Liver (tissue), 9 donors: ENCODE data around the gene PUSL1. TPM values are rescaled to one million over a fixed set of nuclear protein-coding genes. Genes with fewer than 3 reads are reported as not detected.
A peak's percentile ranks its signal among the peaks of the same experiment; 100 is the strongest.

ENCODE experiments used
- DNase-seq: peaks from one replicate; pipeline ENCODE4 v3.0.0-alpha.2; 2017; ENCODE audit warnings: low spot score
- H3K27ac ChIP-seq, 2 donors: one replicate each; pipeline ENCODE4 v1.7.0; 2013; ENCODE audit warnings: inconsistent platforms in 2 of 2, low read length in 2 of 2, control low read depth in 1 of 2, low read depth in 1 of 2, mild to moderate bottlenecking in 1 of 2
- H3K27me3 ChIP-seq, 4 donors: one replicate each; pipeline versions ENCODE4 v1.6.1 to v1.7.0; 2013; ENCODE audit warnings: low read length in 3 of 4, inconsistent platforms in 1 of 4, mild to moderate bottlenecking in 1 of 4, moderate library complexity in 1 of 4; ENCODE audit not compliant: control insufficient read depth in 4 of 4, insufficient read depth in 4 of 4
- H3K36me3 ChIP-seq, 4 donors: one replicate each; pipeline versions ENCODE4 v1.6.1 to v1.7.0; 2013; ENCODE audit warnings: low read length in 3 of 4, mild to moderate bottlenecking in 3 of 4, low read depth in 1 of 4, moderate library complexity in 1 of 4; ENCODE audit not compliant: control insufficient read depth in 4 of 4, insufficient read depth in 3 of 4
- H3K4me1 ChIP-seq, 4 donors: one replicate each; pipeline versions ENCODE4 v1.6.1 to v1.7.0; 2013; ENCODE audit warnings: low read length in 3 of 4, mild to moderate bottlenecking in 3 of 4, moderate library complexity in 1 of 4; ENCODE audit not compliant: control insufficient read depth in 4 of 4, insufficient read depth in 4 of 4
- H3K4me3 ChIP-seq, 3 donors: one replicate each; pipeline versions ENCODE4 v1.6.1 to v1.7.0; 2013; ENCODE audit warnings: low read length in 3 of 3, control low read depth in 1 of 3, low read depth in 1 of 3, mild to moderate bottlenecking in 1 of 3
- H3K9ac ChIP-seq, 2 donors: one replicate each; pipeline ENCODE4 v1.7.0; 2013; ENCODE audit warnings: low read length in 2 of 2, mild to moderate bottlenecking in 2 of 2, moderate library complexity in 2 of 2, control low read depth in 1 of 2, low read depth in 1 of 2
- H3K9me3 ChIP-seq, 4 donors: one replicate each; pipeline versions ENCODE4 v1.6.1 to v1.7.0; 2013; ENCODE audit warnings: low read length in 3 of 4; ENCODE audit not compliant: control insufficient read depth in 4 of 4
- EGR1 ChIP-seq, 2 donors: IDR thresholded peaks; 2 replicates each; pipeline ENCODE4 v1.6.1; 2016 to 2018; ENCODE audit warnings: antibody characterized with exemption in 2 of 2, low read depth in 2 of 2
- FOXA2 ChIP-seq: IDR thresholded peaks from 2 replicates; pipeline ENCODE4 v1.6.1; 2016; ENCODE audit warnings: antibody characterized with exemption
- GABPA ChIP-seq, 2 donors: IDR thresholded peaks in 1 of 2; conservative IDR thresholded peaks in 1 of 2; 2 replicates each; pipeline ENCODE4 v1.6.1; 2016; ENCODE audit warnings: antibody characterized with exemption in 2 of 2, mild to moderate bottlenecking in 1 of 2, moderate library complexity in 1 of 2
- HNF4A ChIP-seq, 2 donors: conservative IDR thresholded peaks; 2 replicates each; pipeline ENCODE4 v1.6.1; 2016; ENCODE audit warnings: antibody characterized with exemption in 2 of 2, mild to moderate bottlenecking in 2 of 2
- HNF4G ChIP-seq: IDR thresholded peaks from 2 replicates; pipeline ENCODE4 v1.6.1; 2016; ENCODE audit warnings: antibody characterized with exemption
- JUND ChIP-seq, 2 donors: IDR thresholded peaks; 2 replicates each; pipeline ENCODE4 v1.6.1; 2016; ENCODE audit warnings: antibody characterized with exemption in 2 of 2
- MAX ChIP-seq: IDR thresholded peaks from 2 replicates; pipeline ENCODE4 v1.6.1; 2016; ENCODE audit warnings: antibody characterized with exemption
- NR2F2 ChIP-seq: IDR thresholded peaks from 2 replicates; pipeline ENCODE4 v1.6.1; 2016; ENCODE audit warnings: antibody characterized with exemption
- RAD21 ChIP-seq, 2 donors: IDR thresholded peaks; 2 replicates each; pipeline ENCODE4 v1.6.1; 2016; ENCODE audit warnings: antibody characterized with exemption in 2 of 2, mild to moderate bottlenecking in 2 of 2
- REST ChIP-seq: IDR thresholded peaks from 2 replicates; pipeline ENCODE4 v1.6.1; 2016; ENCODE audit warnings: antibody characterized with exemption, mild to moderate bottlenecking
- RXRA ChIP-seq, 2 donors: IDR thresholded peaks; 2 replicates each; pipeline ENCODE4 v1.6.1; 2017 to 2018; ENCODE audit warnings: antibody characterized with exemption in 2 of 2, mild to moderate bottlenecking in 1 of 2
- SP1 ChIP-seq: IDR thresholded peaks from 2 replicates; pipeline ENCODE4 v1.6.1; 2018; ENCODE audit warnings: antibody characterized with exemption, mild to moderate bottlenecking
- TAF1 ChIP-seq: conservative IDR thresholded peaks from 2 replicates; pipeline ENCODE4 v1.6.1; 2016; ENCODE audit warnings: antibody characterized with exemption, mild to moderate bottlenecking
- YY1 ChIP-seq: IDR thresholded peaks from 2 replicates; pipeline ENCODE4 v1.6.1; 2016; ENCODE audit warnings: antibody characterized with exemption, mild to moderate bottlenecking
- WGBS: extraction: QIAGEN DNeasy Blood & Tissue Kit; methylation state at CpG from one replicate; pipeline ENCODE4 v1.1.7; 2013; 5-methylcytosine and 5-hydroxymethylcytosine counted together
- polyA plus RNA-seq, 2 donors: library from polyadenylated mRNA; stranded (reverse) in 1 of 2; unstranded in 1 of 2; fragments of 200-250 nt in 1 of 2; fragments of >200 nt in 1 of 2; fragmentation: Nextera tagmentation in 1 of 2; extraction: Ambion mirVana in 1 of 2; gene quantifications; one replicate each; pipeline versions ENCODE4 v1.2.1 to v1.2.3, GENCODE V29; 2013 to 2015
- total RNA-seq, 2 donors: library from RNA; depleted of rRNA; stranded (reverse); fragments of >200 nt; gene quantifications; one replicate each; pipeline ENCODE4 v1.2.3, GENCODE V29; 2014
- TF ChIP-seq, protein P1 (sequence below): fragments of 150-350 bp; IDR thresholded peaks from 2 replicates; pipeline ENCODE4 v1.5.1; 2017; ENCODE audit warnings: improper control_type of control experiment, low read depth, low read length; ENCODE audit not compliant: missing input control
- TF ChIP-seq, protein P2 (sequence below): IDR thresholded peaks from 2 replicates; pipeline ENCODE4 v1.6.1; 2016; ENCODE audit warnings: antibody characterized with exemption
- donor health status: healthy.
- donor health status: healthy.
- donor health status: healthy.
- donor health status: healthy.
- donor health status: healthy.

The PUSL1 gene
- total and polyA plus RNA-seq, 4 donors, result 9.3 to 14.9 (median 10.3) TPM

DNA sequence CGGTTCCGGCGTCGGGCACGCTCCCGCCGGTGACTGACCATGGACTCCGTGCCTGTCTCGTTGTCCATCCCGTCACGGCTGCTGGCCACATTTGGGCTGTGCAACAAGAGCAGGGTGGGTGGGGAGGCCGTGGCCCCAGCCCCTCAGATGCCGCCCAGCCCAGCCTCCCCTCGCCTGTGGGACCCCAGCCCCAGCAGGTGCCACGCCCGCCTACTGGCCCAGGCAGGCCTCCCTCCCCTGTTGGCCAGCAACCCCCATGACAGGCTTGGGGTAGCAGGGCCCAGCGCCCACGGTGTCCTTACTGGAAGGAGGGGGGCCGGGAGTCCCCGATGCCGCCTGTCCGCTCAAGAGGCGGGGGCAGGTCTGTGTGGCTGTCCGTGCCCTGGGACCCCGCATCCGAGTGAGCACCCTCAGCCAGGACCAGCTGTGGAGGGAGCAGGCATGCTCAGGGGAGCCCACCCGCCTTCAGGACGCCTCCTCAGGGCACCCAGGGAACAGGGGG, 33.7 kb downstream of the PUSL1 start (continued):
- TF ChIP-seq, protein P1, sequence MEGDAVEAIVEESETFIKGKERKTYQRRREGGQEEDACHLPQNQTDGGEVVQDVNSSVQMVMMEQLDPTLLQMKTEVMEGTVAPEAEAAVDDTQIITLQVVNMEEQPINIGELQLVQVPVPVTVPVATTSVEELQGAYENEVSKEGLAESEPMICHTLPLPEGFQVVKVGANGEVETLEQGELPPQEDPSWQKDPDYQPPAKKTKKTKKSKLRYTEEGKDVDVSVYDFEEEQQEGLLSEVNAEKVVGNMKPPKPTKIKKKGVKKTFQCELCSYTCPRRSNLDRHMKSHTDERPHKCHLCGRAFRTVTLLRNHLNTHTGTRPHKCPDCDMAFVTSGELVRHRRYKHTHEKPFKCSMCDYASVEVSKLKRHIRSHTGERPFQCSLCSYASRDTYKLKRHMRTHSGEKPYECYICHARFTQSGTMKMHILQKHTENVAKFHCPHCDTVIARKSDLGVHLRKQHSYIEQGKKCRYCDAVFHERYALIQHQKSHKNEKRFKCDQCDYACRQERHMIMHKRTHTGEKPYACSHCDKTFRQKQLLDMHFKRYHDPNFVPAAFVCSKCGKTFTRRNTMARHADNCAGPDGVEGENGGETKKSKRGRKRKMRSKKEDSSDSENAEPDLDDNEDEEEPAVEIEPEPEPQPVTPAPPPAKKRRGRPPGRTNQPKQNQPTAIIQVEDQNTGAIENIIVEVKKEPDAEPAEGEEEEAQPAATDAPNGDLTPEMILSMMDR, result no peak
- TF ChIP-seq MAX (no peak), HNF4G (no peak)

GRCh38 chr1:1342584-1343115, 34.3 kb downstream of the PUSL1 start:
- H3K27ac ChIP-seq, result no peak overlapping the region
- H3K9ac ChIP-seq, result no peak overlapping the region
- TF ChIP-seq, protein P2, sequence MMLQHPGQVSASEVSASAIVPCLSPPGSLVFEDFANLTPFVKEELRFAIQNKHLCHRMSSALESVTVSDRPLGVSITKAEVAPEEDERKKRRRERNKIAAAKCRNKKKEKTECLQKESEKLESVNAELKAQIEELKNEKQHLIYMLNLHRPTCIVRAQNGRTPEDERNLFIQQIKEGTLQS, result no peak
- TF ChIP-seq HNF4G, result no peak
- peaks cover 0 to 31% (median 11%) of the 10 kb centered on the region in 4 donors for H3K36me3 ChIP-seq
- H3K27me3 ChIP-seq, result no peaks in the 10 kb centered on the region
- H3K4me1 ChIP-seq, result peaks cover 31 to 47% (median 45%) of the 10 kb centered on the region in 4 donors
- 91% methylated on average over 18 of the region's 18 CpGs for WGBS
- no peak for DNase-seq
- H3K4me3 ChIP-seq, result no peak overlapping the region
- no peaks in the 10 kb centered on the region for H3K9me3 ChIP-seq

DNA sequence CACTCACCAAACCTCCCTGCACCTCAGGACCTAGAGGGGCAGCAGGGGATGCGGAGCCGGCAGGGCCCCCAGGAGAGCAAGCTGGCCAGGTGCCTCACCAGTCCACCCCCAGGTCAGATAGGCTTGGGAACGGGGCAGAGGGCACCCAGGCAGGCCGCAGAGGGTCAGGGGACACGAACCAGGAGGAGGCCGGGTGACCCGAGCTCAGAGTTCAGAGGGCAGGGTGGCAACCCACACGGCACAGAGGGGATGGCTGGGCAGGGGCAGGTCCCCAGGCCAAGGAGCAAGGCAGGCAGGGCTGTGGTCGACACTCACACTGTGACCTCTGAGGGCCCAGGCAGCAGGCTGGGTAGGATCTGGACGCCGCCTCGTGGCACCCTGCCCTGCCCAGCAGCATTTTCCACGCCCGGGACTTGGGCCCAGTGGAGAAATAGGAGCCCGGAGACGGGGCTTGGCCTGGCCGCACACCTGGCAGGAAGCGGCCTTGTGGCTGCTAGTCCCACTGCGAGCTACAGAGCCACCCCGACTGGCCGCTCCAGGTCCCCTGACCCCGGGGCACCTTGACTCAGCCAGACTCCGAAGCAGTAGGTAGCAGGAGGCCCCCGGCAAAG, 35.5 kb downstream of the PUSL1 start:
- no peaks in the 10 kb centered on the region for H3K27me3 ChIP-seq
- peak overlapping the region; percentile 9 to 67 for H3K27ac ChIP-seq
- no peak overlapping the region for H3K4me3 ChIP-seq
- peaks cover 34 to 58% (median 53%) of the 10 kb centered on the region in 4 donors for H3K4me1 ChIP-seq
- peaks cover 0 to 24% (median 7%) of the 10 kb centered on the region in 4 donors for H3K36me3 ChIP-seq
- DNase-seq, result no peak
- WGBS, result 36% methylated on average over 24 of the region's 24 CpGs
- H3K9ac ChIP-seq, result peak overlapping the region in 1 of 2 donors; percentile 60
- no peak for TF ChIP-seq REST
- peak; percentile 71 for TF ChIP-seq HNF4G
- TF ChIP-seq RXRA (IDR thresholded peaks at IDR 0.05), result peak; percentile 89 to 92
- no peak for TF ChIP-seq TAF1
- TF ChIP-seq JUND (IDR thresholded peaks at IDR 0.05), result no peak
- TF ChIP-seq GABPA (IDR thresholded peaks at IDR 0.05 in 1 of 2, conservative IDR thresholded peaks at IDR 0.05 in 1 of 2), result peak in 1 of 2 donors; percentile 48
- peak in 1 of 2 donors; percentile 35 for TF ChIP-seq EGR1 (IDR thresholded peaks at IDR 0.05; ENCODE audit: low read depth in 2 of 2)
- peak; percentile 65 for TF ChIP-seq SP1
- peak; percentile 97 to 99 for TF ChIP-seq HNF4A (conservative IDR thresholded peaks at IDR 0.05)
- TF ChIP-seq RAD21 (IDR thresholded peaks at IDR 0.05), result no peak
- TF ChIP-seq NR2F2, result peak; percentile 88
- TF ChIP-seq YY1, result no peak
- peak; percentile 37 for TF ChIP-seq FOXA2
- TF ChIP-seq, protein P2, result no peak
- H3K9me3 ChIP-seq, result no peaks in the 10 kb centered on the region
